Hematopoietic multipotent progenitor cell treated with erythropoietin and hydrocortisone succinate and interleukin-3 and kit ligand, for 6 days (in vitro differentiated cells): ENCODE measurements around the gene ZC2HC1B.

Source experiments
- DNase-seq: peaks from one replicate; pipeline ENCODE4 v3.0.0-alpha.2; 2015

ZC2HC1B gene

GRCh38 chr6:143965503-143966171, 101.4 kb downstream of the ZC2HC1B start:
- DNase-seq, result peak; percentile 85

GRCh38 chr6:143966312-143966711, 102.0 kb downstream of the ZC2HC1B start:
- DNase-seq, result peak; percentile 38

GRCh38 chr6:143967706-143968376, 103.6 kb downstream of the ZC2HC1B start:
- DNase-seq, result peak; percentile 67

DNA sequence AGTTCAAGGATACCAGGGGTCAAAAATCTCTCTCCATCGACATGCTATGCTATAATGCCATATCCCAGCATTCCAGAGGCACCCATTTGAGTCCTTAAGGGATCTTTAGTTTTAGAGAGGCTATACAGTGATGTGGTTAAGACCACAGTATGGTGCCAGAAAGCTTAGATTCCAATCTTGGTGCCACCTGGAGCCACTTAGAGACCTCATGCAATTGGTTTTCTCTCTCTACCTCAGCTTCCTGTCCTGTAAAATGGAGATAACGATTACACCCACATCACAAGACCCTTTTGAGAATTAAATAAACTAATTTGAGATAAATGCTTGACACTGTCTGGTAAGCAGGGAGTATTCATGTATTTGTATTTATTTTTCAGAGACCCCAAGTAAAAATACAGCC, 104.8 kb downstream of the ZC2HC1B start:
- peak; percentile 83 for DNase-seq

GRCh38 chr6:143970456-143971218, 106.4 kb downstream of the ZC2HC1B start:
- peak; percentile 38 for DNase-seq

GRCh38 chr6:143971482-143972205, 107.4 kb downstream of the ZC2HC1B start:
- DNase-seq, result no peak

GRCh38 chr6:143973097-143973966, 109.1 kb downstream of the ZC2HC1B start:
- DNase-seq, result no peak

GRCh38 chr6:143974089-143974488, 109.8 kb downstream of the ZC2HC1B start:
- DNase-seq, result no peak

GRCh38 chr6:143976806-143977349, 112.6 kb downstream of the ZC2HC1B start:
- peak; percentile 73 for DNase-seq

GRCh38 chr6:143980921-143981320, 116.6 kb downstream of the ZC2HC1B start:
- no peak for DNase-seq

DNA sequence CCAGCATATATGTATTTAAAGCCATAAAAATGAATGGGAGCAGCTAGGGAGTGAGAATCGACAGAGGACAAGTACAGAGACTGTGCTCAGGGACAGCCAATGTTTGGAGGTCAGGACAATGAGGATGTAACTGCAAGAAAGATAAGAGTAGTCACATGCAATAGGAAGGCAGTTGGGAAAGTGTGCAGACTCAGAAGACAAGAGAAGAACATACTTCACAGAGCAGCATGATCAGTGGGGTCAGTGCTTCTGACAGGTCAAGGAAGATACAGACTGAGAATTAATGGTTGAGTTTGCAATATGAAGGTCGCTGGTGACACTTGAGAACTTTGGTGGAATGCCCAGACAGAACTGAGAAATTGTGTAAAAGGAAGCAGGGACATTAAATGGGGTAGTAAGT, 118.7 kb downstream of the ZC2HC1B start:
- no peak for DNase-seq

DNA sequence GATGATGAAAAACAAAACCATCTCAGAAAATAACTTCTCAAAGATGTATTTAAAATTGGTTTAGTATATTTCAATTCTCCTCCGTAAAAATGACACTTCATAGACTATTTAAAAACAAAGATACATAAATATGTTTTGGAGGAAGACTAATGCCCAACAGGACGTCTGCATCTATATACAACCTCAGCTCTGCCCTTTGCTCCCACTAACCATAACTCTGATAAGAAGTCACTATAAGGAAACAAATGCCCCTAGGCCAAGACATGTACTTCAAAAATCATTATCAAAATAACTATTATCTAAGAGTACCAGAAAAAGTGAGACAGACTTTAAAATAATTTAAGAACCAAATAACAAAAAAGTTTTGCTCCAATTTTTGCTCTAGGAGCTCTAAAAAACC, 120.4 kb downstream of the ZC2HC1B start:
- no peak for DNase-seq

DNA sequence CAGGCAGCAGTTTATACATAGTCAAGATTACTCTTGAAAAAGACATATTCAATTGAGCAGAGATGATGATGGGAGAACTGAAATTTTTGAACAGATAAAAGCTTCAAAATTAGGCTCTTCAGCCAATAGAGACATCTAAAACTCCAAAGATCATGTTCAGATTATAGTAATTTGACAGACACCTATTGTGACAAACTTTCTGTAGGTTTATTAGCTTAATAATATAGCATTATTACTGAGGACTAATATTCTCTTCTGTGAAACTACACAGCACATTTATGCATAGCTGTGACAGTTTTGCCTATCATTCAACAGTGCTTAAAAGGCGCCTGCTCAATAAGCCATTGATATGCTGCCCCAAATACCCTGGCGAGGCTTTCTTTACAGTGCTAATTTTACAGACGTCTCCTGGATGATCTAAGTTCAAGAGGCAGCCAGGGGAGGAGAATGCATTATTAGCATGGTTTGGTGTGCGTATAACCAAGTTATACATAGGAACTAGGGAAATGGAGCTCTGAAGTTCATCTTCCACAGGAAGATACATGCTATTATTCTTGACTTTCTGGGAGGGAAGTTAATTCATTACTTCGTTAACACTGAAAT, 122.3 kb downstream of the ZC2HC1B start:
- DNase-seq, result no peak
